HG03025 (cell line): Measurements from ENCODE around the gene DPP6.

ENCODE experiments used
- ATAC-seq: cut with Tn5 transposase; IDR thresholded peaks from one replicate; pipeline ENCODE4 v1.9.1; 2021; ENCODE audit warnings: mild to moderate bottlenecking, moderate library complexity; ENCODE audit not compliant: unreplicated experiment, low FRiP score

The DPP6 gene

GRCh38 chr7:154863766-154864522, 811.7 kb downstream of the DPP6 start:
- ATAC-seq = no peak

DNA sequence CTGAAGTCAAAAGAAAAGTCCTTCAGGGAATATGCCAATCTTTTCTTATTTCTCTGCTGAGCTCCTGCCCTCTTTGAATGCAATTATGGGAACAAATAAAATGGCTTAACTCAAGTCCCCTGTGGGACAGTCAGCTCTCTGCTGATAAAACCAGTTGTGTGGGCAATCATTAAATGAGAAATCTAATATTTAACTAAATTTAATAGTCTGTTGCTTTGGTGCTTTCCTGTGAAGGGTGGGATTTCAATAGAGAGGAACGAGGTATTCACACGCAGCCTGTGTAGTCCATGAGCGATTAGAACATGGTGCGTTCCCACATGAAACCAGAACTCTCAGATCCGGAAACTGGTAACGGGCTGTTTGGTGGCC, 812.3 kb downstream of the DPP6 start:
- no peak for ATAC-seq

GRCh38 chr7:154865984-154866685, 813.9 kb downstream of the DPP6 start:
- ATAC-seq = no peak

- ATAC-seq = peak; percentile 50
These were observed 814.9 kb downstream of the DPP6 start for GRCh38 chr7:154867068-154867467.

DNA sequence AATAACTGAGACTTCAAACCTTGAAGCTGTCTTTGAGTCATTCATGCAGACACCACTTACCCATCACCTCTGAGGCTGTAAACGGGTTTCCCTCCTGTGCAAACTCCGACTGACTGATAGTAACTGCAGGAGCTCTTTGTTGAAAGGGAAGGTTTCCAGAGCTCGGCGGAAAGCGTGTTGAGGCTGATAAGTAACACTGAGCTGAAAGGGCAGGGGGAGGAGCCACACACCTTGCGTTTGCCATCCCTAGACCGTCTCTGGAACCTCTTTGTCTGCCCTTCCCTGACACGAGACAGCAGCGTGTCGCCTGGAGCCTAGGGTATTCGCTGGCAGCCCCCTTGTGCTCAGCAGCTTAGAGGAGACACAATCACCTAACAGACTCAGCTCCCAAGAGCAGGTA, 816.7 kb downstream of the DPP6 start:
- ATAC-seq = no peak

DNA sequence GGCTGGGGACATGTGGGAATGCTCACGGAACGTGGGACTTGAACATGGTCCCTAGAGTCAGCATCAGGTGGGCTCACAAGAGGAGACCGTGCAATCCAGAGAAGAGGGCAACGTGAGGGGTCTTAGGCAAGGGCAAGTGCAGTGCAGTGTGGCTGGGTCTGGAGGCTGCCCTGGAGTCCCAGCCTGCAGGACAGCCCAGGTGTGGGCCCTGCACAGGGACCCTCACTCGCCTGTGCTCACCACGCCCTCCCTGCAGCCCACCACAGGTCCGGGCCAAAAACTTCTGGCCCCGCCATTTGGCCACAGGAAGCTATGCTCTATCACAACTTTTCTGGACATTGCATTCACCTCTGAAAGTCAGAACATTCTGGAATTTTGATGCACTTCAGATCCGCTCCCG, 817.2 kb downstream of the DPP6 start:
- ATAC-seq = no peak

DNA sequence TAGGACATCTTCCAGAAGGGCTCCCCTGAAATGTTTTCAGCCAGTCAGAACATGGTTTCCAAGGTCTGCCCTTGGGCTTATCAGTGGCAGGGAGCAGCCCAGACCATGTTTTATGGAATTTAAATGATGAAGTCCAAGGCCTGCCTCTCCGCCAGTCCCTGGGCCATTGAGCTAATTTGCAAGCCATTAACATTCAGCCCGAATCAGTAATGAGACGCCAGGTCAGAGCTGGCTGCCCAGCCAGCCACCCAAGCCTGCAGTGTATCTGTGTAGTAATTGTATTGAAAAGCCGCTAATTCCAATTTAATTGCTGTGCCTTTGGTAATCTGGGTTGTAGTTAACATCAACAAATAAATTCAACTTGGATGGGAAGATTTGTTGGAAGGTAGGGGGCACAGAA, 819.3 kb downstream of the DPP6 start:
- ATAC-seq = no peak

DNA sequence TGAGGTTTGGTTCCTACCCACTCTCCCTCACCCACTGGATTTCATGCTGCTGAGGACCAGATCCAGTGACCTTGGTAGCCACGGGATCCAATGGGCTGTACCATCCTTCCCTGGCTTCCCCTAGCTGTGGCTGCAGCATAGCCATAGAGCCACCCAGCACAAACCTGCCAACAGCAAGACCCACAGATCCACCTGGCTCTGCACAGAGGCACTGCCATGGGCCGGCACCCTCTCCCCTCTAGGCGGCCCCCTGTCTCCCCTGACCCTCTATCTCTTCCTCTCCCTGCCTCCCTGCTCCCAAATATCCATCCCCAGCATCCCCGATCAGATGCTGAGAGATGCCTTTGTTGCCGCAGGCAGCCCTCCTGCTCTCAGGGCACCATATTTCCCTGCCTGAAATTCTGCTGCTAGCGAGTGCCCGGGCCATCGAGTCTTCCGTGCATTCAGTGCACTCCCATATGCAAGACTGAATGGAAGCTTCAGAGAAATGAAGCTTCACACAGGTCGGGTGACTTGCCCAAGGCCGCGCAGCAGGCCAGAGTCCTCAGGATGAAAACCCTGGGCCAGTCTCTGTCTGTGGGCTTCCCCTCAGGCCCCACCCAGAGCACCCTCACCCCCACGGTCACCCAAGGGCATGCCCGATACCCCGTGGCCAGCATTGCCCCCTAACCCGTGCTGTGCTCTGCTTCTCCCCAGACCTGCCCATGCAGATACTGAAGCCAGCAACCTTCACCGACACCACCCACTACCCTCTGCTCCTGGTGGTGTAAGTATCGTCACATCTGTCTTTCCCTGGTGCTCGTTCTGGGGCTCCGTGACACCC, 819.9 kb downstream of the DPP6 start:
- ATAC-seq = no peak

GRCh38 chr7:154872811-154873499, 820.8 kb downstream of the DPP6 start:
- ATAC-seq = no peak

DNA sequence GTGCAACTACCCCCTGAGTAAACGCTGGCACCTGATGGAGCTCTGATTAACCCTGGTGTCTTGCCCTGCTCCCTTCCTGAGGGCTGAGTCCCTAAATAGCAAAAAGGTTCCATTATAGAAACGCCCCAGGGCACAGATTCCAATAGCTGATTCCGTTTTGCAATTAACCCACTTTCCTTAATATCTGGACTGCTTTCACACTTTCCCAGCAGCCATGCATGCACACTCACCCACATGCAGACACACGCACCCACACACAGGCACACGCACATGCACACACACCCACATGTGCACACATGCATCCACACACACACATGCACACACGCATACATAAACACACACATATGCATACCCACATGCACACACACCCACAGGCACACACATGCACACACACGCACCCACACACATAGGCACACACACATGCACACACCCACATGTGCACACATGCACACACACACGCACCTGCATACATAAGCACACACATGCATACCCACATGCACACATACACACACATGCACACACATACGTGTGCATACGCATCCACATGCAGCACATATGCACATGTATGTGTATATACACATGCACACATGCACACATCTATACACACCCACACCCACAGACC, 821.4 kb downstream of the DPP6 start:
- ATAC-seq = no peak

DNA sequence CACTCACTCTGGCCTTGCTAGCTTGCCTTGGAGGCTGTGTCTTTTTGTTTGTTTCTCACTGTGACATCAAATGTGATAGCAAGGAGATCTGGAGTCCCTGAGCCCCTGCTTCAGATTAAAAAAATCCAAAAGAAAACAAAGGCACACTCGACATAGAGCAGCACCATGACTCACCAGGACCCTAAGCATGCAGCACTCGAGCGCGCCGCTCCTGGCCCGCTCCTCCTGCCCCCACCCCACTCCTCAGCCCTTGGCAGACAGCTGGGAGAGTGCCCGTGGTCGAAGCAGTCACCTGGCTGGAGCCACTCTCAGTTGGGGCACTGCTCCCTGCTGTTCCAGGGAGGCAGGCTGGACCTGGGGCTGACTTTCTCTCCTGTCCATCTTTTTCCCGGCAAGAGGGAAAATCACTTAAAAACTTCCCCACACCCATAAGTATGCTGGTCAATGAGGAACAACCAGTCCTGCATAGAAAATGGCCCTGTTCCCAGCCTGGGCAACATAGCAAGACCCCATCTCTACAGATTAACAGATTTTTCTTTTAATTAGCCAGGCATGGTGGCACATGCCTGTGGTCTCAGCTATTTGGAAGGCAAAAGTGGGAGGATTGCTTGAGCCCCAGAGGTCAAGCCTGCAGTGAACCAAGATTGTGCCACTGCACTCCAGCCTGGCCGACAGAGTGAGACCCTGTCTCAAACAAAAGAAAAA, 822.4 kb downstream of the DPP6 start:
- ATAC-seq = no peak

DNA sequence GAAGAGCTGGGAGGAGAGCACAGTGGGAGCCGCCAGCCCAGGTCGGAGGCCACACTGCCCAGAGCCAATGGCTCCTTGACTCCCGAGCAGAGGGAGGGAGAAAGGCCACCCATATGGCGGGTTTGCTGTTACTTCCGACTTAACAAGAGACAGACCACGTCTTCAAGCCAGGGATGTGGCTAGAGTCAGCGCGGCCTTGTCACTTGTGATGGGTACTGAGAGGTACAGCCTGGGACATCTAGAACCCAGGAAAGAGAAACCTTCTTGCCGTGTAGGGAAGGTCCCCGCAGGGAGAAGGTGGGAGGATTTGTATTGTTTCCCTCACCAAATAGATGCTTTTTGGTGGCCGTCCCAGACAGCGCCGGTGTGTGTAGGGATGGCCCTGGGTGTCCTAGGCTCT, 823.1 kb downstream of the DPP6 start:
- ATAC-seq = no peak

GRCh38 chr7:154876516-154876915, 824.3 kb downstream of the DPP6 start:
- no peak for ATAC-seq

- ATAC-seq = no peak
These were observed 824.8 kb downstream of the DPP6 start for GRCh38 chr7:154877031-154877430.

DNA sequence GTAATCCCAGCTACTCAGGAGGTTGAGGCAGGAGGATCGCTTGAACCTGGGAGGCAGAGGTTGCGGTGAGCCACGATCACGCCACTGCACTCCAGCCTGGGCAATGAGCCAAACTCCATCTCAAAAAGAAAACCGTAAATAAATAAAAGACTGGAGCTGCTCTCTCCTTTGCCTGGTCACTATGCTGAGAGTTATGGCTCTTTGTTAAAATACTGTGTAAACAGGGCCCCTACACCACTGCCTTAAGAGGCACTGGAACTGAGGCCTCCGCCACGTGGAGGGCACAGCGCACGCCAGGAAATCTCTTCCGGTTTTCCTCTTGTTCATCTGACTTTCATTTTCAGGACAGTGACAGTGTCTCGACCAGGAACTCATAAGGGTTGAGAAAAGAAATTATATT, 827.4 kb downstream of the DPP6 start:
- ATAC-seq = no peak

- no peak for ATAC-seq
These were observed 828.3 kb downstream of the DPP6 start for GRCh38 chr7:154880513-154880912.

GRCh38 chr7:154881026-154881425, 828.8 kb downstream of the DPP6 start:
- no peak for ATAC-seq

DNA sequence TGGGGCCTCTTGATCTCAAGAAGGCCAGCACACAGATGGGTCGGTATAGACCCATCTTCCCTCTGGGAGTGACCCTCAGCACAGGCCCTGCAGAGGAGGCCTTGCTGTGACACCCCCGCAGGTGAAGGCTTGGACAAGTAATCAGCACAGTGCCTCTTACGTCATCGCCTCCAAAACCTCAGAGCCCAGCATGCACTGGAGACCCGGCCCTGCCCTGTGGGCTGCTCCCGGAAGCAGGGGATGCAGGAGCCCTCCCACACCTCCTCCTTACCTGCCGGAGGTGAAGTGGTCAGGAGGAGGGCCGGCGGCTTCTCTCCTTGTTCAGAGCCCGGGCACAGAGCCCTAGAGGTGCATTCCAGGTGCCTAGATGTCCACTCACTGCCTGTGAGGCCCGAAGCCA, 829.3 kb downstream of the DPP6 start:
- ATAC-seq = no peak

DNA sequence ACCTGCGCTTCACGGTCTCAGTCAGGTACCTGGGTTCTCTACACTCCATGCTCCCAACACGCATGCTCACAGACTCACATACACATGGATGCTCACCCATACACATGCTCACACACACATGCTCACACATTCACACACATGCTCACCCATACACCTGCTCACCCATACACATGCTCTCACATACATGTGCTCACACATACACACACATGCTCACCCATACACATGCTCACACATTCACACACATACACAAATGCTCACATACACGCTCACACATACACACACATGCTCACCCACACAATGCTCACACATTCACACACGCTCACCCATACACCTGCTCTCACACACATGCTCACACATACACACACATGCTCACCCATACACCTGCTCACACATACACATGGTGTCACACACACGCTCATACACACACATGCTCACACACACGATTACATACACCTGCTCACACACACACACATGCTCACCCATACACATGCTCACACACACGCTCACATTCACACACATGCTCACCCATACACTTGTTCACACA, 830.8 kb downstream of the DPP6 start:
- ATAC-seq = no peak
